ENCODE measurements around the gene NT5DC1. TPM values are rescaled to one million over a fixed set of nuclear protein-coding genes. Genes with fewer than 3 reads are reported as not detected.
A peak's percentile ranks its signal among the peaks of the same experiment; 100 is the strongest.

NT5DC1 gene
- total RNA-seq, 2 donors from 2014 or later = 28.4 to 33.9 TPM

- DNase-seq (ENCODE audit: low spot score) (no peak), ATAC-seq (no peak)
- Mint-ChIP-seq H3K27me3 (no peaks in the 10 kb centered on the region), H3K4me1 (ENCODE audit: low read depth in 2 of 2) (peaks cover 39 to 45% of the 10 kb centered on the region in 2 donors), H3K9me3 (no peaks in the 10 kb centered on the region), H3K27ac (peak overlapping the region; percentile 68 to 79), H3K36me3 (no peaks in the 10 kb centered on the region), H3K4me3 (peak overlapping the region; percentile 89)
These were observed 657 bp downstream of the NT5DC1 start for GRCh38 chr6:116101302-116101718.

- Mint-ChIP-seq H3K36me3 (no peaks in the 10 kb centered on the region), H3K27ac (peak overlapping the region; percentile 68 to 79), H3K27me3 (no peaks in the 10 kb centered on the region), H3K9me3 (no peaks in the 10 kb centered on the region), H3K4me1 (ENCODE audit: low read depth in 2 of 2) (peaks cover 39 to 45% of the 10 kb centered on the region in 2 donors), H3K4me3 (peak overlapping the region; percentile 89)
- ATAC-seq (no peak), DNase-seq (ENCODE audit: low spot score) (no peak)
These were observed 1.1 kb downstream of the NT5DC1 start for GRCh38 chr6:116101790-116102189.

DNA sequence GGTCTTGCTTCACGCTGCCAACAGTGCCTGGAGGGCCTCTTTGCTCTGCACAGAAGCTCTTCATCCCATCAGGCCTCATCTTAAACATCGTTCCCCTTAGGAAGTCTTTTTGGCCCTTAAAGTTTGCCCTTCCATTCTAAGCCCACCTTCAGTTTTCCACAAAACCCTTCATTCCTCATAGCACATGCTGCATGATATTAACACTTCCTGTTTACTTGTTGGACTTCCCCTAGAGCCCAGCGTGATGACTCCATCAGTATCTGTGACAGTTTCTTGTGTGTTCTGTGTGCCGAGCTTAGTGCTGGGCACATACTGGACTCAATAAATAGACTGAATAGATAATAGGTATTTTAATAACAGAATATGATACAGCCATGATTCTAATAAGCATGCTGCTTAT, 2.2 kb downstream of the NT5DC1 start:
- Mint-ChIP-seq H3K27ac (peak overlapping the region; percentile 66 to 68), H3K27me3 (no peaks in the 10 kb centered on the region), H3K9me3 (no peaks in the 10 kb centered on the region), H3K4me3 (peak overlapping the region; percentile 89), H3K36me3 (no peaks in the 10 kb centered on the region), H3K4me1 (ENCODE audit: low read depth in 2 of 2) (peaks cover 39 to 45% of the 10 kb centered on the region in 2 donors)
- DNase-seq (ENCODE audit: low spot score) (no peak), ATAC-seq (no peak)

DNA sequence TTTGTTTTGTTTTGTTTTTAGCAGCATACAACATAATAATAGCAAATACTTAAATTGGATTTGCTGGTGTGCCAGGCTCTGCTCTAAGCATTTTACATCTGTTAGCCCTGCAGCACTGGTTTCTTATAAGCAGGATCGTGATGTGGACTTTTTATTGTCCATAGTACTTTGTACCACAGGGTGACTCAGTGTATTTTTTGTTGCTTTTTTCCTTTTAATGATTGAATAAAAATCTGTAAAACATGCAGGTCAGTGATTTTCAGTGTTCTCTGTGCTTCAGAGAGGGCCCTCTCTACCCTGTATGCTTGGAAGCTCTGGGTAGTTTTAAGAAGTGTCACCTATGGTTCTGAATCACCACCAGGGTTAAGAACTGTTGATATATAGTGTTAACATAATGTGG, 4.0 kb downstream of the NT5DC1 start:
- ATAC-seq (no peak), DNase-seq (ENCODE audit: low spot score) (no peak)
- Mint-ChIP-seq H3K36me3 (peaks cover 10% of the 10 kb centered on the region), H3K27ac (no peak overlapping the region), H3K9me3 (no peaks in the 10 kb centered on the region), H3K27me3 (no peaks in the 10 kb centered on the region), H3K4me1 (ENCODE audit: low read depth in 2 of 2) (peaks cover 39 to 42% of the 10 kb centered on the region in 2 donors), H3K4me3 (no peak overlapping the region)

DNA sequence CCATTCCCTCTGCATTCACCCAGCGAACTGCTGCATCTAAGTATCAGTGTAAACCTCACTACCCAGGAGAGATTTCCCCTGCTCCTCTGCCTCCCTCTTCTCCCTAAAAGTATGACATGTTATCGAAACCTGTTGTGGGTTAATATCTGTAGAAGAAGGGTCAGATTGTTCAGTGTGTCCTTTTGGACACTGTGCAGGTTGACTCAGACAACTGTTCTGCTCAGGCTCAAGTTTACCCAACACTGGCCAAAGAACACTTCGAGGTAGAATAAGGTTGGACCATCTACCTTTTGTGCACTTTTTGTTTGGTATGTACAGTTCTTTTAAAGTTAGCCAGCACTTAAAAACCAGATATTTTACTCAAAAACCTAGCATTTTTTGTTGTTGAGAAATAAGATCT, 4.6 kb downstream of the NT5DC1 start:
- peaks cover 39% of the 10 kb centered on the region in 2 donors for H3K4me1 Mint-ChIP-seq (ENCODE audit: low read depth in 2 of 2)
- H3K4me3 Mint-ChIP-seq = no peak overlapping the region
- ATAC-seq = no peak
- no peaks in the 10 kb centered on the region for H3K27me3 Mint-ChIP-seq
- H3K27ac Mint-ChIP-seq = no peak overlapping the region
- peaks cover 13% of the 10 kb centered on the region for H3K36me3 Mint-ChIP-seq
- DNase-seq (ENCODE audit: low spot score) = no peak
- no peaks in the 10 kb centered on the region for H3K9me3 Mint-ChIP-seq

GRCh38 chr6:116106146-116106545, 5.5 kb downstream of the NT5DC1 start:
- H3K36me3 Mint-ChIP-seq = peaks cover 17% of the 10 kb centered on the region
- no peaks in the 10 kb centered on the region for H3K27me3 Mint-ChIP-seq
- no peak overlapping the region for H3K27ac Mint-ChIP-seq
- H3K4me3 Mint-ChIP-seq = no peak overlapping the region
- no peak for DNase-seq (ENCODE audit: low spot score)
- H3K9me3 Mint-ChIP-seq = no peaks in the 10 kb centered on the region
- H3K4me1 Mint-ChIP-seq (ENCODE audit: low read depth in 2 of 2) = peaks cover 34 to 36% of the 10 kb centered on the region in 2 donors
- no peak for ATAC-seq

- Mint-ChIP-seq H3K4me1 (ENCODE audit: low read depth in 2 of 2) (peaks cover 11 to 13% of the 10 kb centered on the region in 2 donors), H3K27ac (no peak overlapping the region), H3K27me3 (no peaks in the 10 kb centered on the region), H3K36me3 (peaks cover 23% of the 10 kb centered on the region), H3K9me3 (no peaks in the 10 kb centered on the region), H3K4me3 (no peak overlapping the region)
- ATAC-seq (no peak), DNase-seq (ENCODE audit: low spot score) (no peak)
These were observed 8.2 kb downstream of the NT5DC1 start for GRCh38 chr6:116108836-116109235.

DNA sequence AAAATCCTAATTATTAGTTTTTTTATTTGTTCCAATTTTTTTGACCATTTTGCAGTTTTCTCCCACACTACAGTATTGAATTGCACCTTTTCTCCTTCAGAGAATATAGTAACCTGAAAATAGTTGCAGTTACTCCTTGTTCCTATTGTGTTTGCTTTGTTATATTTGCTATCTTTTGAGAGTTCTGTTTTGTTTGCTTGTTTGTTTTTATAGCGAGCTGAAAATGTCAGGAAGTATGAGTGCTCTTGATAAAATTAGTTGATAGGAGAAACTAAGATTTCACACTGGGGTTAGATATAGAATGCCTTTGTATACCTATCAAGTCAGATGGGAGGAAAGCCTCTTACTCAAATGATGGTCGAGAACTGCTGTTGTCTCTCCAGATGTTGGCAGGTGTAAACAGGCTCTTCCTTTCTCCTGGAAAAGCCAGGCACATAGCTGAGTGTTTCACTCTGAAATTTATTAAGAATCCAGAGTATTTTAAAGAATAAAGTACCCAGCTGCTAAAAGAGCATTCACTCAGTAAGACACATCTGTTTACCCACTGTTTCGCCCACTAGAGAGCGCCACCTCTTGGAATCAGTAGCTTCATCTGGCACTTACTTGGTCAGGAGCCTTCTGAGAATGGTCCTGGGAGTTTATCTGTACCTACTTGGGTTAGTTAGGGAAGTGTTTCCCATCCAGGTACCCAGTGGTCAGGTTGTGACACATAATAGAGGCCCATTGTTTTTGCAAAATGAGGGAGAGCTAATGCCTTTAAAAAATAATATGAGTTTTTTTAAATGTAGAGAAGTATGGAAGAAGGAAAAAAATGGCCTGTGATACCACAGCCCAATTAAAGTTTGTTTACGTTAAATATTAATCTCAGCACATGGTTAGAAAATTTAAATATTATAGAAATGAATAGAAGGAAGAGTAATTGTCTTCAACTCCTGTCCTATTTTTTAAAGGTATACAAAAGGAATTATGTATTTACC, 11.2 kb downstream of the NT5DC1 start:
- DNase-seq (ENCODE audit: low spot score) (no peak), ATAC-seq (no peak)
- Mint-ChIP-seq H3K27me3 (no peaks in the 10 kb centered on the region), H3K4me3 (no peak overlapping the region), H3K27ac (peak overlapping the region in 1 of 2 donors; percentile 17), H3K9me3 (no peaks in the 10 kb centered on the region), H3K36me3 (peaks cover 23% of the 10 kb centered on the region), H3K4me1 (ENCODE audit: low read depth in 2 of 2) (no peaks in the 10 kb centered on the region)

GRCh38 chr6:116113386-116113785, 12.7 kb downstream of the NT5DC1 start:
- Mint-ChIP-seq H3K27me3 (no peaks in the 10 kb centered on the region), H3K9me3 (no peaks in the 10 kb centered on the region), H3K36me3 (peaks cover 23% of the 10 kb centered on the region), H3K4me1 (ENCODE audit: low read depth in 2 of 2) (no peaks in the 10 kb centered on the region), H3K4me3 (no peak overlapping the region), H3K27ac (no peak overlapping the region)
- DNase-seq (ENCODE audit: low spot score) (no peak), ATAC-seq (no peak)

- Mint-ChIP-seq H3K4me3 (no peak overlapping the region), H3K4me1 (ENCODE audit: low read depth in 2 of 2) (peaks cover 2 to 3% of the 10 kb centered on the region in 2 donors), H3K36me3 (peaks cover 6% of the 10 kb centered on the region), H3K9me3 (no peaks in the 10 kb centered on the region), H3K27me3 (no peaks in the 10 kb centered on the region), H3K27ac (no peak overlapping the region)
- DNase-seq (ENCODE audit: low spot score) = no peak
- no peak for ATAC-seq
These were observed 15.1 kb downstream of the NT5DC1 start for GRCh38 chr6:116115781-116116180.

DNA sequence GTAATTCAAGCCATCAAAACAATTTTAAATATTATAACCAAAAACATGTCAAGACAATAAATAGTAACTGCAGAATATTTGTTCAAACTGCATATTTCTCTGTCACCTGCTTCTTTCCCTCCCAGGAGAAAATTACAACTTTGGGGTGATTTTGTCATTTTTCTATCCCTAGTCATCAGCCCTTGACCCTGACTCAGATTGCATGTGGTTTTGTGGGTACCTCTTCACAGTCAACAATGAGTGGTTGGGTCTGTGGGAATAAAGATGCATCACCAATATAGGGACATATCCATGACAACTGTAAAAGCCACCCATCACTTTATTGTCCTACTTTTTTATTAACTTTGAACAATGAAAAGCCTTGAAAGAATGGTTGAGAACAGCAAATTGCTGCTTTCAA, 18.0 kb downstream of the NT5DC1 start:
- Mint-ChIP-seq H3K36me3 (no peaks in the 10 kb centered on the region), H3K4me3 (no peak overlapping the region)
- peak; percentile 67 to 87 for ATAC-seq

GRCh38 chr6:116120430-116120829, 19.8 kb downstream of the NT5DC1 start:
- H3K4me3 Mint-ChIP-seq = no peak overlapping the region
- no peaks in the 10 kb centered on the region for H3K27me3 Mint-ChIP-seq
- no peaks in the 10 kb centered on the region for H3K36me3 Mint-ChIP-seq
- H3K9me3 Mint-ChIP-seq = no peaks in the 10 kb centered on the region
- no peak overlapping the region for H3K27ac Mint-ChIP-seq
- ATAC-seq = peak in 1 of 2 donors; percentile 13
- H3K4me1 Mint-ChIP-seq (ENCODE audit: low read depth in 2 of 2) = peaks cover 3 to 8% of the 10 kb centered on the region in 2 donors
- no peak for DNase-seq (ENCODE audit: low spot score)

More for the DNA sequence above, 18.0 kb downstream of the NT5DC1 start:
- Mint-ChIP-seq H3K9me3 (no peaks in the 10 kb centered on the region), H3K4me1 (ENCODE audit: low read depth in 2 of 2) (peaks cover 3 to 8% of the 10 kb centered on the region in 2 donors), H3K27ac (no peak overlapping the region), H3K27me3 (no peaks in the 10 kb centered on the region)
- DNase-seq (ENCODE audit: low spot score) = no peak

DNA sequence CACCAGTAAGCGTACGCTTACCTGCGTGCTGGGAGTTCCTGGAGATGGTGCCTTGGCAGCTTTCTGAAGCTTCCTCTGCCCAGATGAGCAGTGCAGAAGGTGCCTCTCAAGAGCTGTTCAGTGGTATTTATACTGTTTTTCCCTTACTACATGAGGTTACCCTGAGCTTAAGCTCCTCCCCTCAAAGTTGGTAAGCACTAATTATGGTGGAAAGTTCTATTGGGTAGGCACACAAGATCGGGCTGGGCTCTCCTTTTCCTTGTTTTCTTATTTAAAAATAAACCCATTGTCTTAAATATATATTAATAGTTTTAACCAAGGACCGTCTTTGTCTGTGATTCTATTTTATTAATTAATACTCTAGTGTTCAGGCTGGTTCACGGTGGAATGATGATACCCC, 25.4 kb downstream of the NT5DC1 start, which contains the start of gene COL10A1:
TSS of gene COL10A1 (minus strand) at position 101 of the 400 bp plus-strand sequence. CDS start 640 bp downstream, outside the sequence.
- Mint-ChIP-seq H3K9me3 (no peaks in the 10 kb centered on the region), H3K27ac (no peak within 1 kb of the TSS), H3K4me3 (no peak within 1 kb of the TSS), H3K4me1 (ENCODE audit: low read depth in 2 of 2) (peaks cover 5 to 13% of the 10 kb centered on the region in 2 donors), H3K27me3 (no peaks in the 10 kb centered on the region), H3K36me3 (no peaks in the 10 kb centered on the region)
- no peak for DNase-seq (ENCODE audit: low spot score)
- ATAC-seq = no peak

DNA sequence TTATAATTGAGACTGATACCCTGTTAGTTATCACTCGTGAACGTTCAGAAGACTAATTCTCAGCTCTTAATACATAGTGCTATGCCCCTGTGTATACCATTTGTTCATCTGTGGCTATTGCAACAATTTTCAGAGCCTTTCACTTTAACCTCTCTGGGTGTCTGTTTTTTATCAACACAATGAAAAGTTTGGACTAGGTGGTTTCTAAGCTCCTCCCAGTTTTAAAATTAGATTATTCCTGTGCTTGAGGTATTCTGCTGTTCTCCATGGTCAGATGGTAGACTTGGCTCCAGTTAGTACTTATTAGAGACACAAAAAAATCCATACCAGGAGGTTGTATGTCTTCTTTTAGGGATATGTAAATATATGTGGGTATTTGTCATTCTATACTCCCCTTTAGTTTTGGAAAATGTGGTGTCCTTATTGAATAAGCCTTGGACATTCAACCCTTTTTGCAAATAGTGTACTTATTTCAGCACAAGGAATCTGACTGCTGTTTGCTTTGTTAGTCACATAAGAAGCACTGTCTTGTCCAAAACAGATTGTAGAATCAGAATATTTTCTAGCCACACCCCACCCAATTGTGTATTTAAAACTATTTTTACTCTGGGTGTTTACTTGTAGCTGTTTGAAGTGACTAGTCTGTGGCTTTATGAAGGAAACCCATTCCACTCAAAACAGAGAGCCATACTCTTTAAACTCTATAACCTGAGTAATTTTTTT, 27.3 kb downstream of the NT5DC1 start:
- Mint-ChIP-seq H3K27ac (no peak overlapping the region), H3K9me3 (no peaks in the 10 kb centered on the region), H3K36me3 (no peaks in the 10 kb centered on the region), H3K27me3 (no peaks in the 10 kb centered on the region), H3K4me3 (no peak overlapping the region), H3K4me1 (ENCODE audit: low read depth in 2 of 2) (peaks cover 5 to 11% of the 10 kb centered on the region in 2 donors)
- DNase-seq (ENCODE audit: low spot score) = no peak
- ATAC-seq = no peak

All from natural killer cell treated with Interleukin-12 subunit alpha and Interleukin-12 subunit beta and Interleukin-15 and Interleukin-18, amount 100 ng/mL, for 72 hours (primary cell).